Activated CD4-positive, alpha-beta T cell treated with anti-CD3 and anti-CD28 coated beads for 36 hours (primary cell): ENCODE results near the gene CMIP. TPM values are rescaled to one million over a fixed set of nuclear protein-coding genes. Genes with fewer than 3 reads are reported as not detected.

ENCODE experiments used
- ATAC-seq: fragments of 200-7000 bp; cut with Tn5 transposase; one replicate; pipeline ENCODE4 v1.10.0; 2021; ENCODE audit warnings: mild to moderate bottlenecking, moderate library complexity
- CTCF ChIA-PET: fragments of 350-600 bp; sonication (Branson Sonifier 250); formaldehyde crosslinking; loops from one replicate; lab custom pipeline; 2021; ENCODE audit warnings: antibody characterized with exemption; lab: Charles Lee
- POLR2A ChIA-PET: fragments of 350-600 bp; sonication (Branson Sonifier 250); formaldehyde crosslinking; loops from one replicate; lab custom pipeline; 2021; ENCODE audit warnings: antibody characterized with exemption, inconsistent platforms; lab: Charles Lee
- DNase-seq: peaks from one replicate; pipeline ENCODE4 v3.0.0-alpha.2; 2020
- H3K27ac Mint-ChIP-seq: one replicate; pipeline ENCODE4 v1.8.0; 2021; ENCODE audit warnings: mixed read lengths
- H3K27me3 Mint-ChIP-seq: one replicate; pipeline ENCODE4 v1.8.0; 2021; ENCODE audit warnings: mixed read lengths
- H3K36me3 Mint-ChIP-seq: one replicate; pipeline ENCODE4 v1.8.0; 2021; ENCODE audit warnings: low read depth, mixed read lengths
- H3K4me1 Mint-ChIP-seq: one replicate; pipeline ENCODE4 v1.8.0; 2021; ENCODE audit warnings: mixed read lengths
- H3K4me3 Mint-ChIP-seq: one replicate; pipeline ENCODE4 v1.8.0; 2021; ENCODE audit warnings: mild to moderate bottlenecking, moderate library complexity, mixed read lengths
- H3K9me3 Mint-ChIP-seq: one replicate; pipeline ENCODE4 v1.8.0; 2021; ENCODE audit warnings: low read depth, mixed read lengths
- intact Hi-C, 2 experiments: fragments of 100-400 bp; cut with DNase I in 1 of 2; cut with micrococcal nuclease in 1 of 2; formaldehyde crosslinking; loops; one replicate each; pipeline versions ENCODE4 v1.14.2 to v1.15.1; 2022 to 2024; cut with DNase I, micrococcal nuclease
- total RNA-seq, 2 experiments: library from RNA; stranded (reverse); gene quantifications; one replicate each; pipeline ENCODE4 v1.2.3, GENCODE V29; 2021

The CMIP gene
- total RNA-seq, 2 experiments from 2014 or later = 39.1 to 40.3 TPM

DNA sequence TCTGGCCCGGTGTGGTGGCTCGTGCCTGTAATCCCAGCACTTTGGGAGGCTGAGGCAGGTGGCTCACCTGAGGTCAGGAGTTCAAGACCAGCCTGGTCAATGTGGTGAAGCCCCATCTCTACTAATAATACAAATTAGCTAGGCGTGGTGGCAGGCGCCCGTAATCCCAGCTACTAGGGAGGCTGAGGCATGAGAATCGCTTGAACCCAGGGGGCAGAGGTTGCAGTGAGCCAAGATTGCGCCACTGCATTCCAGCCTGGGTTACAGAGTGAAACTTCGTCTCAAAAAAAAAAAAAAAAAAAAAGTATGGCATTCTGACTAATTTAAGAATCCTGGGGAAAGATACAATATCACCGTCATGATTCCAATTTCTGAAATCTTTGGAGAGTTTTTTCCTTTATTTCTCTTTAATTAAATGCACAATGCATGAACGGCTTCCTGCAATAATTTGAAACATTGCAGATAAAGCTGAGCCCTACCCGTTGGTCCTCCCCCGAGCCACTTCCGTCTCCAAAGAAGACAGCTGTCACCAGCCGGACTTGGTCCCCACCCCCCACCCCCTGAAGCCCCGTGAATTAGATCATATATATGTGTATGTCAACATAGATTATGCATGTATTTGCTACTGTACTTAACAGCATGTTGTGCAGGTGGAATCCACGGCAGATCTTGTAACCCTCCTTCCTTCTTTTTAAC, 191.8 kb downstream of the CMIP start:
- ATAC-seq = no peak
- DNase-seq = no peak
- no peak overlapping the region for H3K4me3 Mint-ChIP-seq
- intact Hi-C loops = loop anchor here in 1 of 2 experiments (10.0 kb wide), 2 partner anchors 632 to 1018 kb away; partner anchors contain the start of genes CENPN and CMC2
- no peaks in the 10 kb centered on the region for H3K9me3 Mint-ChIP-seq
- H3K27me3 Mint-ChIP-seq = no peaks in the 10 kb centered on the region
- CTCF ChIA-PET = interaction anchor here (0.5 to 0.7 kb wide), 2 partner anchors 93 to 148 kb away, joined by 3 read pairs; no protein-coding TSS in a partner anchor
- POLR2A ChIA-PET = no interaction called here
- no peak overlapping the region for H3K27ac Mint-ChIP-seq
- H3K36me3 Mint-ChIP-seq = no peaks in the 10 kb centered on the region
- peaks cover 47% of the 10 kb centered on the region for H3K4me1 Mint-ChIP-seq

DNA sequence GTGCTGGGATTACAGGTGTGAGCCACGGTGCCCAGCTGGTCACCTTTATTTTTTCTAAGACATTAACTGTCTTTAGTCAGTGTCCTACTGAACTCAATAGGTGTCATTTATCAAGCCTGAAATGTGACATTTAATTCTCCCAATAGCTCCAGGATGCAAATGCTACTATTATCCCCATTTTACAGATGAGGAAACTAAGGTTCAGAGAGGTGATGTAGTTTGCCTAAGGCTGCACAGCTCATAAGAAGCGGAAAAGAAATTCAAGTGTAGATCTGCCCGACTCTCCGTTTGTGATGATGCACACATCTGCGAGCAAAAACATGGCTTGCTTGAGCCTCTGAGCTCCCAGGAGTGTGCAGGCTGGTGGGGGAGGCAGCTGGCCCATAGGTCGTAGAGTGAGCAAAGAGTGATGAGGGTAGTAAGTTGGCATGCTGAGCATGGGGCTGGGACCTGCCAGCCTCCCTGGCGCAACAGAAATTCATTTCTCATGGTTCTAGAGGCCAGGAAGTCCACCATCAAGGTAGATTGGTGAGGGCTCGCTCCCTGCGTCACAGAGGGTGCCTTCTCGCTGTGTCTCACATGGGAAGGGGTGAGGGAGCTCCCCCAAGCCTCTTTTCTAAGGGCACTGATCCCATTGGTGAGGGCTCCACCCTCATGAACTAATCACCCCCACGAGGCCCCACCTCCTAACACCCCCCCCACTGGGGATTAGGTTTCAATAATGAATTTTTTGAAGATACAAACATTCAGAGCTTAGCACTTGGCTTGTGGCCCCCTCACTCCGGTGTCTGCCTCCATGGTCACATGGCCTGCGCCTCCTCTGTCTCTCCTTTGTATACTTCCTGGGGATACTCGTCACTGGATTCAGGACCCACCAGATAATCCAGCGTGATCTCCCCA, 193.0 kb downstream of the CMIP start:
- no peaks in the 10 kb centered on the region for H3K27me3 Mint-ChIP-seq
- ATAC-seq (no peak), DNase-seq (no peak)
- ChIA-PET CTCF (interaction anchor here (0.7 to 0.9 kb wide), 2 partner anchors 59 to 92 kb away, joined by 3 to 4 read pairs; no protein-coding TSS in a partner anchor), POLR2A (interaction anchor here (0.6 kb wide), 1 partner anchor 19 kb away, joined by 3 read pairs; no protein-coding TSS in a partner anchor)
- no peak overlapping the region for H3K27ac Mint-ChIP-seq
- intact Hi-C loops = loop anchor here in 1 of 2 experiments (10.0 kb wide), 2 partner anchors 633 to 1017 kb away; partner anchors contain the start of genes CENPN and CMC2
- H3K36me3 Mint-ChIP-seq = no peaks in the 10 kb centered on the region
- H3K9me3 Mint-ChIP-seq = no peaks in the 10 kb centered on the region
- H3K4me3 Mint-ChIP-seq = no peak overlapping the region
- H3K4me1 Mint-ChIP-seq = peaks cover 46% of the 10 kb centered on the region

DNA sequence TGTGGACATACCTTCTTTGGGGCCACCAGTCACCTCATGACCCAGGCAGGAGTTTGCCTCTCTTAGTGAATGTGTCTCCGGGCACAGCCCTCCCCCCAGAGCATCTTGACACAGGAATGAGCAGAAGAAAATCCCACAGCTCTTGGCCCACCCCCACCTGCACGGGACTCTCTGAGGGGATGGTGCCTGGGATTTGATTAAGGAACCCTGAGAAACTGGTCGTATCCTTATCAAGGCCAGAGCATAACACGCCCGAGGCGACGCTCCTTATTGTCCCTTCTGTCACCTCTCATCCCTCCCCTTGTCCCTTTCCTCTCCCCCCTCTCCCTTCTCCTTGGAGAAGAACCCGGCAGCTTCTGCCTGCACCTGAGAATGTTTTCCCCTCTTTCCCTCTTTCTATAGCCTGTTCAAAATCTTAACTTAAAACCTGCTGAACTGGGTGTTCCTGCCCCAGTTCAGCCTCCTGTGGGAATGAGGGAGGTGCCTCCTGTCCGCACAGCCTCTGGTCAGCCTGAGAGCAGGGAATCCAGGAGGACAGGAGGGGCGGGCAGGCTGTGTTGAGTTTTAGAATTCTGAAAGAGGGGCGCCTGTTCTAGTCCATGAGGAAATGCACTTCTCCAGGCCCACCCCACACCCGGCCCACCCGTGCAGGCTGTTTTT, 193.8 kb downstream of the CMIP start:
- H3K27ac Mint-ChIP-seq = no peak overlapping the region
- H3K9me3 Mint-ChIP-seq = no peaks in the 10 kb centered on the region
- no peak for ATAC-seq
- H3K36me3 Mint-ChIP-seq = no peaks in the 10 kb centered on the region
- H3K4me3 Mint-ChIP-seq = no peak overlapping the region
- intact Hi-C loops = loop anchor here in 1 of 2 experiments (10.0 kb wide), 2 partner anchors 634 to 1016 kb away; partner anchors contain the start of genes CENPN and CMC2
- H3K4me1 Mint-ChIP-seq = peaks cover 42% of the 10 kb centered on the region
- H3K27me3 Mint-ChIP-seq = no peaks in the 10 kb centered on the region
- ChIA-PET CTCF (interaction anchor here (0.9 kb wide), 1 partner anchor 58 kb away, joined by 4 read pairs; no protein-coding TSS in a partner anchor), POLR2A (no interaction called here)
- DNase-seq = no peak

DNA sequence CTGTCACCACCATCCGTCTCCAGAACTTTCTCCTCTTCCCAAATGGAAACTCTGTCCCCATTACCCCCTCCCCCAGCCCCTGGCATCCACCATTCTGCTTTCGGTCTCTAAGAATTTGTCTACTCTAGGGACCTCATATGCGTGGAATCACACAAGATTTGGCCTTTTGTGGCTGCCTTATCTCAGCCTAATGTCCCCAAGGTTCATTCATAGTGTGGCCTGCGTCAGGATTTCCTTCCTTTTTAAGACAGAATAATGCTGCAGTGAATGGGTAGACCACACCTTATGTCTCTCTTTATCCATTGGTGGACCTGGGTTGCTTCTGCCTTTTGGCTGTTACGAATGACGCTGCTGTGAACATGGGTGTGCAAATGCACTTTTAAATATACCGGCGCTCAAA, 194.7 kb downstream of the CMIP start:
- intact Hi-C loops = loop anchor here in 1 of 2 experiments (10.0 kb wide), 2 partner anchors 635 to 1015 kb away; partner anchors contain the start of genes CENPN and CMC2
- H3K4me1 Mint-ChIP-seq = peaks cover 33% of the 10 kb centered on the region
- ChIA-PET POLR2A (no interaction called here), CTCF (no interaction called here)
- ATAC-seq (no peak), DNase-seq (no peak)
- H3K27me3 Mint-ChIP-seq = no peaks in the 10 kb centered on the region
- no peak overlapping the region for H3K4me3 Mint-ChIP-seq
- no peaks in the 10 kb centered on the region for H3K9me3 Mint-ChIP-seq
- no peaks in the 10 kb centered on the region for H3K36me3 Mint-ChIP-seq
- peak overlapping the region; percentile 34 for H3K27ac Mint-ChIP-seq

DNA sequence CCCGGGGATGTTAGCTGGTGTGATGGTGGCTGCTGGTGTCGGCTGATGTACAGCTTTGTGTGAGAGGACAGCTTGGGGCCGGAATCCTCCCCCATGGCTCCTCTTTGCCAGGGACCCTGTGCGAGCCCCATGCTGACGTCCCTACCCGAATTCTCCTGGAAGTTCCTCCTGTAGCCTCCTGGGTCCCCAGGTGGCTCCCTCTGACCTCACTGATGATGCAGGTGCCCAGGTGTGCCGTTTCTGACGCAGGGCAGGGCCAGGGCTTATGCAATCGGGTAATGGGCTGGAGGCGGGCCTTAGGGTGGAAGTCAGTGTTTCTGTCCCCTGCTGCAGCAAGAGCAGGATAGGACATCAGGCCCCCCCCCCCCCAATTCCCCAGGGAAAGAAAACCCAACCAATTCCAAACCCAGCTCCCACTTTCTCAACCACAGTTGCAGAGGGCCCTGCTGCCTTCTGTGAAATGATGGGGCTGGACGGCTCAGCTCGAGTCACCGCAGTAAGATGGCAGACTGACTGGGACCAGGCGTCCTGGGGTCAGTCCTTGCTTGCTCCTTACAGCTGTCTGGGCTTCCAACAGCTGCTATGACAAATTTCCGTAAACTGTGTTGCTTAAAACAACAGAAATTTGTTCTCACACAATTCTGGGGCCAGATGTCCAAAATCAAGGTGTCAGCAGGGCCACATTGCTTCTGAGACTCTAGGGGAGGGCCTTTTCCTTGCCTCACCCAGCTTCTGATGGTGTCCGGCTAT, 195.5 kb downstream of the CMIP start:
- H3K4me3 Mint-ChIP-seq = no peak overlapping the region
- H3K36me3 Mint-ChIP-seq = no peaks in the 10 kb centered on the region
- intact Hi-C loops = loop anchor here in 1 of 2 experiments (10.0 kb wide), 2 partner anchors 635 to 1015 kb away; partner anchors contain the start of genes CENPN and CMC2
- DNase-seq (no peak), ATAC-seq (no peak)
- CTCF ChIA-PET = no interaction called here
- H3K9me3 Mint-ChIP-seq = no peaks in the 10 kb centered on the region
- POLR2A ChIA-PET = no interaction called here
- no peaks in the 10 kb centered on the region for H3K27me3 Mint-ChIP-seq
- H3K27ac Mint-ChIP-seq = no peak overlapping the region
- peaks cover 25% of the 10 kb centered on the region for H3K4me1 Mint-ChIP-seq

DNA sequence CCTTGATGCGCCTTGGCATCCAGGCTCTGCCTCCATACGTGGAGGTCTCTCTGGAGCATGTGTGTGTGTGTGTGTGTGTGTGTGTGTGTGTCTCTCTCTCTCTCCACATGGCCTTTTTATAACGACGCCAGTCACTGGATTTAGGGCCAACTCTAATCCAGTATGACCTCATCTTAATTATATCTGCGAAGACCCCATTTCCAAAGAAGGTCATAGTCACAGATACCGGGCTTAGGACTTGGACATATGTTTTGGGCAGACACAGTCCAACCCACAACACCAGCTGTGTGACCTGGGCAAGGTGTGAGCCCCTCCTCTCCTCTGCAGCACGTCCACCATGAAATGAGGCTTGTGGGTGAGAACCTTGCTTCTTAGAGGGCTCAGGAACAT, 196.1 kb downstream of the CMIP start:
- intact Hi-C loops = no loop called here

DNA sequence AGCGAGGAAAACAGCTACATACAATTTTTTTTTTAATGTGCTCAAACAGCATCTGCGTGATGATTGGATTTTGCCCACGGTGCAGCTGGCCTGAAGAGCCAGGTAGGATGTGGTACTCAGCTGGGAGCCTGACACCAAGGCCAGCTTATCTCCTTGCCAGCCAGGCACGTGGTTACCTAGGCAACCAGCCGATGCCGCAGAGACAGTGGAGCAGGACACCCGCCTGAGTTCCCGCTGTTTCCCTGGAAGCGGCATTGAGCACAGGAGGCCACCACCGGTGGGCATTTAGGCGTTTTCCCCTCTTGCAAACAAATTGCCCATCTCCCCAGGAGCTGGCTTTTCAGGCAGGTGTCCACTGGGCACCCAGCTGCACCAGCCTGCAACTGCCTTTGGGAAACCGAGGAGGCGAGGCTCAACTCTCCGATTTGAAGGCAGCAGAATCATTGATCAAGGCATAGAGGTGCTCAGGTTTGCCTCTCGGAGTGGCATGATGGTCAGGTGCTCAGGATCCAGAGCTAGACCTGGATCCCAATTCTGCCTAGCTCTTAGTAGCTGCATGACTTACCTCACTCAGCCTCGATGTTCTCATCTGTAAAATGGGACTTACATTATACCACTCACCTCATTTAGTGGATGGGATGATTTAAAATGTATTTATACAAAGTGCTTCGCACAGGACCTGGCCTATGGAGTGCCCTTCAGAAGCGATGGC, 196.9 kb downstream of the CMIP start:
- ATAC-seq (no peak), DNase-seq (no peak)
- no peaks in the 10 kb centered on the region for H3K27me3 Mint-ChIP-seq
- H3K36me3 Mint-ChIP-seq = no peaks in the 10 kb centered on the region
- CTCF ChIA-PET = interaction anchor here (0.8 kb wide), 1 partner anchor 13 kb away, joined by 3 read pairs; no protein-coding TSS in a partner anchor
- no peak overlapping the region for H3K4me3 Mint-ChIP-seq
- peaks cover 17% of the 10 kb centered on the region for H3K4me1 Mint-ChIP-seq
- H3K9me3 Mint-ChIP-seq = no peaks in the 10 kb centered on the region
- POLR2A ChIA-PET = no interaction called here
- H3K27ac Mint-ChIP-seq = no peak overlapping the region
- intact Hi-C loops = no loop called here

More for the DNA sequence above, 196.1 kb downstream of the CMIP start:
- Mint-ChIP-seq H3K36me3 (no peaks in the 10 kb centered on the region), H3K27ac (peak overlapping the region; percentile 30), H3K4me3 (no peak overlapping the region), H3K27me3 (no peaks in the 10 kb centered on the region), H3K4me1 (peaks cover 20% of the 10 kb centered on the region), H3K9me3 (no peaks in the 10 kb centered on the region)
- DNase-seq (no peak), ATAC-seq (no peak)
- ChIA-PET CTCF (no interaction called here), POLR2A (no interaction called here)

DNA sequence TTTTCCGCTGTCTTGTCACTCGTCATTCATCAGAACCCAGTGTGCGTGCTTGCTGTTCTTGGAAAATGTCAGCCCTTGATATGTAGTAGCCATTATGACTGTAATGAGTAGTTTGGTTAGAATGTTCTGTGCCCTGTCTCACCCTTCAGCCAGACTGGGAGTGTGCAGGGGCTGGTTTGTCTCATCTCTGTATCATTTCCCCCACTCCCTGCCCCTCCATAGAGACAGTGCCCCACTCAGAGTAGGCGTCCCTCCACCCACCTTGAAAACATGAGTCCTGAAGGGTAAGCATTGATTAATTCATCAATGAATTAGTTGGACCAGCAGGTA, 197.5 kb downstream of the CMIP start:
- peak; percentile 35 for DNase-seq
- intact Hi-C loops = no loop called here
- Mint-ChIP-seq H3K27me3 (no peaks in the 10 kb centered on the region), H3K9me3 (no peaks in the 10 kb centered on the region), H3K36me3 (no peaks in the 10 kb centered on the region), H3K27ac (no peak overlapping the region), H3K4me3 (no peak overlapping the region), H3K4me1 (peaks cover 17% of the 10 kb centered on the region)
- ATAC-seq = peak; percentile 86
- ChIA-PET CTCF (interaction anchor here (0.8 kb wide), 1 partner anchor 12 kb away, joined by 3 read pairs; no protein-coding TSS in a partner anchor), POLR2A (no interaction called here)

DNA sequence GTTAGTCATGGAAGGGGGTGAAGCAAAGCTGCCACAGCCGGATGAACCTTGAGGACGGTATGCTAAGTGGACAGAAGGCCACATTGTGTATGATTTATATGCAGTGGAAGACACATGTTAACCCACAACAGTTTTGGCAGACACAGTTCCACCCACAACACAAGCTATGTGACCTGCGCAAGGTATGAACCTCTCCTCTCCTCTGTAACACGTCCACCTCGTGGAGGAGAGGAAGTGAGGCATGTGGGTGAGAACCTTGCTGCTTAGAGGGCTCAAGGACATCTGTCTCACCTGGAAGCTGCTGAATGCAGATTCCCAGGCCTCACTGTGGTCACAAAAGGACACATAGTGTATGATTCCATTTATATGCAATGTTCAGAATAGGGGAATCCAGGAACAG, 198.3 kb downstream of the CMIP start:
- H3K9me3 Mint-ChIP-seq = no peaks in the 10 kb centered on the region
- peak overlapping the region; percentile 20 for H3K27ac Mint-ChIP-seq
- no peaks in the 10 kb centered on the region for H3K27me3 Mint-ChIP-seq
- no peaks in the 10 kb centered on the region for H3K36me3 Mint-ChIP-seq
- ChIA-PET CTCF (interaction anchor here (0.6 kb wide), 1 partner anchor 95 kb away, joined by 4 read pairs; no protein-coding TSS in a partner anchor), POLR2A (no interaction called here)
- no peak overlapping the region for H3K4me3 Mint-ChIP-seq
- no peak for DNase-seq
- ATAC-seq = no peak
- intact Hi-C loops = no loop called here
- peaks cover 16% of the 10 kb centered on the region for H3K4me1 Mint-ChIP-seq

DNA sequence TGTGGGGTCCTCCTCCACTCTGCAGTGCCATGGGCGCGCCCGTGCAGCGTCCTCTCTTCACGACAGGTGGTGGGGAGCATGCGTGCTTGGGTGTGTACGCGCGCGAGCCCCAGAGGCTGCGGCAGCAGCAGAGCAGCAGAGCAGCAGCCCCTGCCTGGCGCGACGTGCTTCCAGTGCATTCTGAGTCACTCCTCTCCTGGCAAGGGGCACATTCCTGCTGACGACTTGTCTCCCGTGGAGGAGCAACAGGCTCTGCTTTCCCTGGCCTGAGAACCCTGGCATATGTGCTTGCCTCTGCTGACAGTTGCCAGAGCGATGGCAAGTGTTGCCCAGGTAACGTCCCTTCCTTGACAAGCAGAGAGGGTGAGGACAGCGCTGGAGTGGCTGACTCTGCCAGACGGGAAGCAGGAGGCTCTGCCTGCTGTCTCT, 200.7 kb downstream of the CMIP start:
- H3K4me1 Mint-ChIP-seq = peaks cover 15% of the 10 kb centered on the region
- DNase-seq (no peak), ATAC-seq (no peak)
- intact Hi-C loops = no loop called here
- no peaks in the 10 kb centered on the region for H3K27me3 Mint-ChIP-seq
- POLR2A ChIA-PET = no interaction called here
- no peak overlapping the region for H3K4me3 Mint-ChIP-seq
- CTCF ChIA-PET = no interaction called here
- no peaks in the 10 kb centered on the region for H3K36me3 Mint-ChIP-seq
- H3K9me3 Mint-ChIP-seq = no peaks in the 10 kb centered on the region
- no peak overlapping the region for H3K27ac Mint-ChIP-seq
